Neuronal stem cell (in vitro differentiated cells): ENCODE measurements around the gene GNAQ.

Source experiments
- DNase-seq: peaks from one replicate; pipeline ENCODE4 v3.0.0-alpha.2; 2013; ENCODE audit warnings: low spot score
- H2AFZ ChIP-seq: one replicate; pipeline ENCODE4 v1.6.1; 2013; ENCODE audit warnings: mild to moderate bottlenecking, low read length, inconsistent platforms
- H2AK5ac ChIP-seq: 2 replicates; pipeline ENCODE4 v1.6.1; 2013; ENCODE audit warnings: low read depth, mild to moderate bottlenecking, inconsistent platforms, low read length, moderate library complexity, mixed read lengths
- H2BK120ac ChIP-seq: 2 replicates; pipeline ENCODE4 v1.6.1; 2013; ENCODE audit warnings: low read depth, mild to moderate bottlenecking, inconsistent platforms, low read length, moderate library complexity, mixed read lengths
- H2BK12ac ChIP-seq: one replicate; pipeline ENCODE4 v1.6.1; 2013; ENCODE audit warnings: low read length, inconsistent platforms
- H2BK15ac ChIP-seq: 2 replicates; pipeline ENCODE4 v1.6.1; 2013; ENCODE audit warnings: mild to moderate bottlenecking, low read length, inconsistent platforms, mixed read lengths
- H2BK5ac ChIP-seq: one replicate; pipeline ENCODE4 v1.6.1; 2013; ENCODE audit warnings: inconsistent platforms, mild to moderate bottlenecking, low read length, moderate library complexity
- H3K14ac ChIP-seq: one replicate; pipeline ENCODE4 v1.6.1; 2013; ENCODE audit warnings: low read length, inconsistent platforms
- H3K18ac ChIP-seq: 2 replicates; pipeline ENCODE4 v1.6.1; 2013; ENCODE audit warnings: low read length, inconsistent platforms
- H3K23ac ChIP-seq: 2 replicates; pipeline ENCODE4 v1.6.1; 2013; ENCODE audit warnings: low read depth, mild to moderate bottlenecking, mixed read lengths, low read length, inconsistent platforms; ENCODE audit not compliant: poor library complexity
- H3K27ac ChIP-seq: replicated peaks from 3 replicates; pipeline ENCODE4 v1.5.1; 2013; ENCODE audit warnings: low read length, inconsistent platforms
- H3K27me3 ChIP-seq, 3 experiments: 2 replicates each; pipeline ENCODE4 v1.6.1; 2013; ENCODE audit warnings: low read length in 3 of 3, mild to moderate bottlenecking in 2 of 3, inconsistent platforms in 1 of 3, low read depth in 1 of 3, mixed read lengths in 1 of 3, moderate library complexity in 1 of 3; ENCODE audit not compliant: control insufficient read depth in 3 of 3, insufficient read depth in 3 of 3
- H3K36me3 ChIP-seq, 2 donors: replicated peaks in 1 of 2; 2 replicates each; pipeline ENCODE4 v1.6.1; 2013; ENCODE audit warnings: low read length in 2 of 2; ENCODE audit not compliant: control insufficient read depth in 2 of 2, insufficient read depth in 2 of 2
- H3K4ac ChIP-seq: 2 replicates; pipeline ENCODE4 v1.6.1; 2013; ENCODE audit warnings: inconsistent platforms, mild to moderate bottlenecking, low read length, moderate library complexity
- H3K4me1 ChIP-seq, 2 donors: 1 replicate in 1 of 2; 2 replicates in 1 of 2; pipeline ENCODE4 v1.6.1; 2013; ENCODE audit warnings: low read length in 2 of 2, low read depth in 1 of 2; ENCODE audit not compliant: control insufficient read depth in 2 of 2, insufficient read depth in 1 of 2
- H3K4me2 ChIP-seq: one replicate; pipeline ENCODE4 v1.6.1; 2013; ENCODE audit warnings: mild to moderate bottlenecking, low read length, inconsistent platforms; ENCODE audit not compliant: insufficient read depth, poor library complexity, severe bottlenecking
- H3K4me3 ChIP-seq, 2 donors: 2 replicates each; pipeline ENCODE4 v1.5.1; 2013; ENCODE audit warnings: low read length in 2 of 2, mild to moderate bottlenecking in 2 of 2, inconsistent platforms in 1 of 2, moderate library complexity in 1 of 2
- H3K79me1 ChIP-seq: one replicate; pipeline ENCODE4 v1.6.1; 2013; ENCODE audit warnings: low read depth, mild to moderate bottlenecking, inconsistent platforms, low read length, moderate library complexity
- H3K9ac ChIP-seq: one replicate; pipeline ENCODE4 v1.6.1; 2013; ENCODE audit warnings: mild to moderate bottlenecking, low read depth, low read length, inconsistent platforms; ENCODE audit not compliant: poor library complexity
- H3K9me3 ChIP-seq, 2 donors: replicated peaks in 1 of 2; 2 replicates each; pipeline versions ENCODE3 to v1.6.1; 2013; ENCODE audit warnings: low read length in 2 of 2, mild to moderate bottlenecking in 2 of 2, inconsistent platforms in 1 of 2, low read depth in 1 of 2, mixed read lengths in 1 of 2, moderate library complexity in 1 of 2; ENCODE audit not compliant: control insufficient read depth in 2 of 2, insufficient read depth in 1 of 2
- H4K8ac ChIP-seq: one replicate; pipeline ENCODE4 v1.6.1; 2013; ENCODE audit warnings: low read depth, mild to moderate bottlenecking, inconsistent platforms, low read length, moderate library complexity
- H4K91ac ChIP-seq: one replicate; pipeline ENCODE4 v1.6.1; 2013; ENCODE audit warnings: low read length, low read depth, mild to moderate bottlenecking, inconsistent platforms; ENCODE audit not compliant: poor library complexity
- WGBS, 2 donors: extraction: QIAGEN DNeasy Blood & Tissue Kit; methylation state at CpG; one replicate each; pipeline ENCODE4 v1.1.7; 2013; ENCODE audit warnings: missing lambda C conversion rate in 2 of 2, mixed read lengths in 1 of 2; ENCODE audit not compliant: insufficient read length in 2 of 2, insufficient replicate concordance in 1 of 2; ENCODE audit errors: extremely low coverage in 2 of 2; 5-methylcytosine and 5-hydroxymethylcytosine counted together

Gene GNAQ

DNA sequence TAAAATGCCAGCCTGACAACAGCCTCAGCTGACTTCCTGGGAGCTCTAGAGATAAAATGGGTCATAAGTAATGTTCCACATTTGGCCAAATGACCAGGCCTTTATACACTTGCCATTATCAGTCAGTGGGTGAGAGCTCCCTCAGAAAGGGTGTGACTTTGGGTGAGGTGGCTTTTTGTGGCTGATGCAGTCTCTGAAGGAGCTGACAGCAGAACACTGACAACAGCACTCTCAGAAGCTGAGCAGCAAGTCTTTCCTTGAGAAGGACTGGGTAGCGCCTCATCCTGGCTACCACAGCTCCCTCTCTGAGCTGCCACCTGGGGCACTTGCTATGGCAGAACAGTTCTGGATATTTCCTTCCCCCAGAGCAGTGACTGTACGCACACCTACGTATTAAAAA lies 22.0 kb upstream of the GNAQ start:
- H3K4ac ChIP-seq, result no peak overlapping the region
- H3K9me3 ChIP-seq, result no peaks in the 10 kb centered on the region
- H3K9ac ChIP-seq, result no peak overlapping the region
- H2BK15ac ChIP-seq, result no peak overlapping the region
- H4K8ac ChIP-seq, result no peak overlapping the region
- peaks cover 0 to 3% (median 0%) of the 10 kb centered on the region in 3 experiments for H3K27me3 ChIP-seq
- no peaks in the 10 kb centered on the region for H3K79me1 ChIP-seq
- no peak overlapping the region for H3K14ac ChIP-seq
- H2BK12ac ChIP-seq, result no peak overlapping the region
- no peak overlapping the region for H3K23ac ChIP-seq
- DNase-seq, result no peak
- no peak overlapping the region for H3K4me3 ChIP-seq
- H3K4me1 ChIP-seq, result no peaks in the 10 kb centered on the region
- H2BK5ac ChIP-seq, result no peak overlapping the region
- no peak overlapping the region for H3K18ac ChIP-seq
- H2AK5ac ChIP-seq, result no peak overlapping the region
- no peak overlapping the region for H3K27ac ChIP-seq
- H3K36me3 ChIP-seq, result no peaks in the 10 kb centered on the region
- H3K4me2 ChIP-seq, result no peak overlapping the region
- no peak overlapping the region for H2BK120ac ChIP-seq
- no peak overlapping the region for H4K91ac ChIP-seq
- H2AFZ ChIP-seq, result no peak overlapping the region
- no CpG with 5 or more reads among the region's 3 CpGs for WGBS, 2 donors

DNA sequence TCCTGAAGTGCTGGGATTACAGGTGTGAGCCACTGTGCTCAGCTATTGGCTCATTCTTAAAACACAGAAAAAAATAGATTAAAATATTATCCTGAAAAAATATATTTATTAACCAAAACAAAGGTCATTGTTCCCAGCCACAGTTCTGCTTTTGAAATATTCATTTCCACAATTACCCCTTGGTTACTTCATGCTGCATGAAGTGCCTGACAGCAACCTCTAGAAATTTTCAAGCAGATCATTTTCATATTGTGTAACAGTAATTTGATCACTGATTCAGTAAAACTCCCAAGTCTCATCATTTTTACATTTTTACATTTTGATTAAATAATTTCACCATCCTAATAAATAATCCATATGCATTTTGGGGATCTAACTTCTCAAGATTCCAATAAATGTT lies 18.8 kb upstream of the GNAQ start:
- no peaks in the 10 kb centered on the region for H3K36me3 ChIP-seq
- no peak overlapping the region for H2BK120ac ChIP-seq
- no peak overlapping the region for H2BK15ac ChIP-seq
- H2BK5ac ChIP-seq, result no peak overlapping the region
- H2BK12ac ChIP-seq, result no peak overlapping the region
- H3K4me2 ChIP-seq, result no peak overlapping the region
- peaks cover 0 to 6% (median 0%) of the 10 kb centered on the region in 3 experiments for H3K27me3 ChIP-seq
- H3K23ac ChIP-seq, result no peak overlapping the region
- H3K9me3 ChIP-seq, result no peaks in the 10 kb centered on the region
- no peaks in the 10 kb centered on the region for H3K79me1 ChIP-seq
- no peak overlapping the region for H4K8ac ChIP-seq
- H3K27ac ChIP-seq, result no peak overlapping the region
- H3K18ac ChIP-seq, result no peak overlapping the region
- no peak overlapping the region for H4K91ac ChIP-seq
- no peak overlapping the region for H2AFZ ChIP-seq
- no peak for DNase-seq
- no peak overlapping the region for H2AK5ac ChIP-seq
- no peak overlapping the region for H3K4me3 ChIP-seq
- no peak overlapping the region for H3K14ac ChIP-seq
- H3K9ac ChIP-seq, result no peak overlapping the region
- H3K4me1 ChIP-seq, result no peaks in the 10 kb centered on the region
- H3K4ac ChIP-seq, result no peak overlapping the region

DNA sequence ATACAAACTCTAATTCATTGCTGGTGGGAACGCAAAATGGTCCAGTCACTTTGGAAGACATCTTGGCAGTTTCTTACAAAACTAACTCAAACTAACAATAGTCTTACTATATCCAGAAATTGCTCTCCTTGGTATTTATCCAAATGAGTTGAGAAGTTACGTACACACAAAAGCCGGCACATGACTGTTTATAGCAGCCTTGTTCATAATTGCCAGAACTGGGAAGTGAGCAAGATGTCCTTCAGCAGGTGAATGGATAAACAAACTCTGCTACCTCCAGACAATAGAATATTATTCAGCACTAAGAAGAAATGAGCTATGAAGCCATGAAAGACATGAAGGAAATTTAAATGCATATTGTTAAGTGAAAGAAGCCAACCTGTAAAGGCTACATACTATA lies 17.9 kb upstream of the GNAQ start:
- H2AK5ac ChIP-seq, result no peak overlapping the region
- no peak for DNase-seq
- H3K14ac ChIP-seq, result no peak overlapping the region
- H3K79me1 ChIP-seq, result no peaks in the 10 kb centered on the region
- no peak overlapping the region for H3K27ac ChIP-seq
- H3K4me3 ChIP-seq, result no peak overlapping the region
- no peak overlapping the region for H4K8ac ChIP-seq
- no peak overlapping the region for H3K23ac ChIP-seq
- no peaks in the 10 kb centered on the region for H3K9me3 ChIP-seq
- H4K91ac ChIP-seq, result no peak overlapping the region
- H2BK12ac ChIP-seq, result no peak overlapping the region
- no peak overlapping the region for H2BK15ac ChIP-seq
- H3K4me1 ChIP-seq, result no peaks in the 10 kb centered on the region
- H3K4ac ChIP-seq, result no peak overlapping the region
- no CpG with 5 or more reads among the region's 3 CpGs for WGBS, 2 donors
- H2AFZ ChIP-seq, result no peak overlapping the region
- no peak overlapping the region for H3K4me2 ChIP-seq
- H2BK5ac ChIP-seq, result no peak overlapping the region
- no peak overlapping the region for H3K18ac ChIP-seq
- H3K36me3 ChIP-seq, result no peaks in the 10 kb centered on the region
- peaks cover 0 to 6% (median 0%) of the 10 kb centered on the region in 3 experiments for H3K27me3 ChIP-seq
- H2BK120ac ChIP-seq, result no peak overlapping the region
- no peak overlapping the region for H3K9ac ChIP-seq

DNA sequence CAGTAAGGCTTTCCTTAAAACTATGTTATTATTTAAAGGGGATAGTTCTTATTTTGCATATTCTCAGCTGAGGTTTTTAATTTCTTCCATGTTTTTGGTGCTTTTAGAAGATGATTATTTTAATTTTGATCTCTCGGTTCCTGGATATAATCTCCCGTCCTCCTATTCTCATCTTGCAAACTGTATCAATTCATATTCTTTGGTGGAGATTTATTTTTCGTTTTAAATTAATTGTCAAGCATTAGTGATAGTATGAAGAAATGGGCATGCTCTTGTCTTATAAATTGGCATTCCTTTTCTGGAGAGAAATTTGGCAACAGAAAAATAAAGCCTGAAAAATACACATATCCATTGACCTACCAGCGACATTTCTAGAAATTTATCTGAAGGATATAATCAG lies 15.5 kb upstream of the GNAQ start:
- no CpG with 5 or more reads among the region's 4 CpGs for WGBS, 2 donors
- H3K4ac ChIP-seq, result no peak overlapping the region
- H3K23ac ChIP-seq, result no peak overlapping the region
- no peaks in the 10 kb centered on the region for H3K79me1 ChIP-seq
- H2BK12ac ChIP-seq, result no peak overlapping the region
- peaks cover 0 to 3% of the 10 kb centered on the region in 2 donors for H3K4me1 ChIP-seq
- H3K4me3 ChIP-seq, result no peak overlapping the region
- no peak overlapping the region for H2BK5ac ChIP-seq
- H3K4me2 ChIP-seq, result no peak overlapping the region
- H3K14ac ChIP-seq, result no peak overlapping the region
- H4K91ac ChIP-seq, result no peak overlapping the region
- no peak overlapping the region for H3K9ac ChIP-seq
- peaks cover 0 to 6% (median 0%) of the 10 kb centered on the region in 3 experiments for H3K27me3 ChIP-seq
- H3K9me3 ChIP-seq, result no peaks in the 10 kb centered on the region
- no peaks in the 10 kb centered on the region for H3K36me3 ChIP-seq
- DNase-seq, result no peak
- H2BK15ac ChIP-seq, result no peak overlapping the region
- H2AFZ ChIP-seq, result no peak overlapping the region
- no peak overlapping the region for H3K18ac ChIP-seq
- H3K27ac ChIP-seq, result no peak overlapping the region
- no peak overlapping the region for H2AK5ac ChIP-seq
- no peak overlapping the region for H2BK120ac ChIP-seq
- H4K8ac ChIP-seq, result no peak overlapping the region
